Activated T-helper 17 cell treated with anti-CD3 and anti-CD28 coated beads, Interleukin-2, amount 50 U/mL, for 72 hours (primary cell): Measurements from ENCODE around the gene MS4A4E. TPM values are rescaled to one million over a fixed set of nuclear protein-coding genes. Genes with fewer than 3 reads are reported as not detected.

Experiments
- ATAC-seq: fragments of 150-1000 bp; cut with Tn5 transposase; replicated peaks from 2 replicates; pipeline ENCODE4 v1.10.0; 2021; ENCODE audit warnings: mild to moderate bottlenecking, moderate library complexity
- H3K27ac Mint-ChIP-seq: one replicate; pipeline ENCODE4 v1.8.0; 2022; ENCODE audit warnings: mixed read lengths
- H3K27me3 Mint-ChIP-seq: one replicate; pipeline ENCODE4 v1.8.0; 2022; ENCODE audit warnings: mixed read lengths
- H3K36me3 Mint-ChIP-seq: one replicate; pipeline ENCODE4 v1.8.0; 2022; ENCODE audit warnings: low read depth, mild to moderate bottlenecking, mixed read lengths
- H3K4me1 Mint-ChIP-seq: one replicate; pipeline ENCODE4 v1.8.0; 2022; ENCODE audit warnings: mixed read lengths
- H3K4me3 Mint-ChIP-seq: one replicate; pipeline ENCODE4 v1.8.0; 2022; ENCODE audit warnings: mild to moderate bottlenecking, mixed read lengths
- H3K9me3 Mint-ChIP-seq: one replicate; pipeline ENCODE4 v1.8.0; 2022; ENCODE audit warnings: mixed read lengths
- total RNA-seq, 2 donors: library from RNA; stranded (reverse); gene quantifications; one replicate each; pipeline ENCODE4 v1.2.3, GENCODE V29; 2022

MS4A4E gene
- total RNA-seq, 2 donors from 2014 or later: not detected

- peaks cover 13% of the 10 kb centered on the region for H3K27me3 Mint-ChIP-seq
- no peaks in the 10 kb centered on the region for H3K36me3 Mint-ChIP-seq
- H3K4me3 Mint-ChIP-seq: no peak overlapping the region
- no peak for ATAC-seq
- H3K9me3 Mint-ChIP-seq: no peaks in the 10 kb centered on the region
- no peak overlapping the region for H3K27ac Mint-ChIP-seq
- H3K4me1 Mint-ChIP-seq: no peaks in the 10 kb centered on the region
These were observed 92.7 kb downstream of the MS4A4E start for GRCh38 chr11:60150279-60150678.

Other genes starting within 250 kb of the MS4A4E start
- not detected for gene OOSP4B, start 226.0 kb downstream of the MS4A4E start, total RNA-seq
- gene OOSP2, start 202.7 kb downstream of the MS4A4E start, total RNA-seq: not detected
- gene MS4A3, start 186.5 kb downstream of the MS4A4E start, total RNA-seq: not detected
- gene MS4A2, start 154.5 kb downstream of the MS4A4E start, total RNA-seq: not detected
- not detected for gene MS4A6A, start 60.1 kb downstream of the MS4A4E start, total RNA-seq
- gene MS4A4A, start 37.5 kb upstream of the MS4A4E start, total RNA-seq: not detected
- not detected for gene MS4A6E, start 84.1 kb upstream of the MS4A4E start, total RNA-seq
- gene MS4A7, start 135.4 kb upstream of the MS4A4E start, total RNA-seq: not detected
- not detected for gene MS4A14, start 153.3 kb upstream of the MS4A4E start, total RNA-seq
- not detected for gene MS4A5, start 186.4 kb upstream of the MS4A4E start, total RNA-seq
- under 1 TPM in 1 of 2 donors, not detected in 1; 0.32 TPM for gene MS4A1, start 212.7 kb upstream of the MS4A4E start, total RNA-seq
- gene MS4A12, start 249.6 kb upstream of the MS4A4E start, total RNA-seq: not detected